ENCODE measurements around the gene SLC9A8.

DNA sequence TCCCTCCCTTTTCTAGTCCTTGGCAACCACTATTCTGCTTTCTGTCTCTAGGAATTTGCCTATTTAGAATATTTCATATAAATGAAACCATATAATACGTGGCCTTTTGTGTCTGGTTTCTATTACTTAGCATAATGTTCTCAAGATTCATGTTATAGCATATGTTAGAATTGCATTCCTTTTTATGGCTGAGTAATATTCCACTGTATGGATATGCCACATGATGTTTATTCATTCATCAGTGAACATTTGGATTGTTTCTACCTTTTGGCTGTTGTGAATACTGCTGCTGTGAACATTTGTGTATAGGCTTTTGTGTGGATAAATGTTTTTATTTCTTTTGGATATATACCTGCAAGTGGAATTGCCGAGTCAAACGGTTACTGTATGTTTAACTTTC lies 7.1 kb downstream of the SLC9A8 start:
- TF ChIP-seq GATA2 (IDR thresholded peaks at IDR 0.05; ENCODE audit: low read depth, low read length): no peak
- no peak for TF ChIP-seq GATA3 (IDR thresholded peaks at IDR 0.05; ENCODE audit: low read depth, low read length)

Data from SH-SY5Y (cell line).